ENCODE measurements around the gene PEX11G. TPM values are rescaled to one million over a fixed set of nuclear protein-coding genes. Genes with fewer than 3 reads are reported as not detected.

The PEX11G gene
- 1.6 to 2.6 TPM (median 2.1 TPM) in 5 replicates for total RNA-seq (2022; extraction: Qiagen RNA extraction; ENCODE audit: low read depth)

GRCh38 chr19:7488736-7489353, at the start of gene PEX11G:
Gene PEX11G, minus strand, starts transcription at chr19:7489035. Its CDS starts 25 bp downstream, at chr19:7489010.

GRCh38 chr19:7535047-7535997, 46.5 kb upstream of the PEX11G start, which contains the start of gene PNPLA6:
Gene PNPLA6, plus strand, starts transcription at chr19:7535717. Its CDS starts 72 bp downstream, at chr19:7535789.

GRCh38 chr19:7522072-7522922, 33.5 kb upstream of the PEX11G start, which contains the start of gene MCOLN1:
Gene MCOLN1, plus strand, starts transcription at chr19:7522624. Its CDS starts 127 bp downstream, at chr19:7522751.

GRCh38 chr19:7515645-7516151, 26.9 kb upstream of the PEX11G start, which contains the start of gene ZNF358:
Gene ZNF358, plus strand, starts transcription at chr19:7516103. Its CDS starts 3,140 bp downstream, at chr19:7519243.

Other genes starting within 250 kb of the PEX11G start
- gene INSR, start 194.6 kb downstream of the PEX11G start, total RNA-seq (2022; extraction: Qiagen RNA extraction; ENCODE audit: low read depth): 1.9 to 2.8 TPM (median 2.2 TPM) in 5 replicates
- 39.0 to 55.5 TPM (median 48.0 TPM) in 5 replicates for gene ARHGEF18, start 140.1 kb downstream of the PEX11G start, total RNA-seq (2022; extraction: Qiagen RNA extraction; ENCODE audit: low read depth)
- 15.9 to 19.3 TPM (median 18.7 TPM) in 5 replicates for gene ZNF358, start 27.1 kb upstream of the PEX11G start, total RNA-seq (2022; extraction: Qiagen RNA extraction; ENCODE audit: low read depth)
- gene MCOLN1, start 33.6 kb upstream of the PEX11G start, total RNA-seq (2022; extraction: Qiagen RNA extraction; ENCODE audit: low read depth): 8.1 to 13.6 TPM (median 11.5 TPM) in 5 replicates
- gene PNPLA6, start 46.7 kb upstream of the PEX11G start, total RNA-seq (2022; extraction: Qiagen RNA extraction; ENCODE audit: low read depth): 31.4 to 40.3 TPM (median 32.2 TPM) in 5 replicates
- 2.9 to 4.9 TPM (median 4.6 TPM) in 5 replicates for gene CAMSAP3, start 106.8 kb upstream of the PEX11G start, total RNA-seq (2022; extraction: Qiagen RNA extraction; ENCODE audit: low read depth)
- 22.6 to 28.9 TPM (median 26.4 TPM) in 5 replicates for gene XAB2, start 140.5 kb upstream of the PEX11G start, total RNA-seq (2022; extraction: Qiagen RNA extraction; ENCODE audit: low read depth)
- 52.5 to 80.8 TPM (median 53.6 TPM) in 5 replicates for gene PET100, start 140.8 kb upstream of the PEX11G start, total RNA-seq (2022; extraction: Qiagen RNA extraction; ENCODE audit: low read depth)
- 0.22 TPM in 1 of 5 replicates, not detected in the others for gene PCP2, start 144.7 kb upstream of the PEX11G start, total RNA-seq (2022; extraction: Qiagen RNA extraction; ENCODE audit: low read depth)
- 34.8 to 45.3 TPM (median 40.5 TPM) in 5 replicates for gene STXBP2, start 148.1 kb upstream of the PEX11G start, total RNA-seq (2022; extraction: Qiagen RNA extraction; ENCODE audit: low read depth)
- gene RETN, start 180.0 kb upstream of the PEX11G start, total RNA-seq (2022; extraction: Qiagen RNA extraction; ENCODE audit: low read depth): not detected in 5 replicates
- not detected in 5 replicates for gene MCEMP1, start 188.1 kb upstream of the PEX11G start, total RNA-seq (2022; extraction: Qiagen RNA extraction; ENCODE audit: low read depth)
- 35.7 to 103 TPM (median 92.3 TPM) in 5 replicates for gene TRAPPC5, start 191.8 kb upstream of the PEX11G start, total RNA-seq (2022; extraction: Qiagen RNA extraction; ENCODE audit: low read depth)
- not detected in 5 replicates for gene FCER2, start 213.1 kb upstream of the PEX11G start, total RNA-seq (2022; extraction: Qiagen RNA extraction; ENCODE audit: low read depth)
- not detected in 5 replicates for gene CLEC4G, start 243.1 kb upstream of the PEX11G start, total RNA-seq (2022; extraction: Qiagen RNA extraction; ENCODE audit: low read depth)

Measured in A549 treated with CpdA at 1 μM for 4 hours (cell line).